HG02678 (cell line): Measurements from ENCODE around the gene ZNF688.

Experiments used
- ATAC-seq: cut with Tn5 transposase; IDR thresholded peaks from one replicate; pipeline ENCODE4 v1.9.1; 2021; ENCODE audit warnings: mild to moderate bottlenecking, moderate library complexity; ENCODE audit not compliant: unreplicated experiment

Gene ZNF688

GRCh38 chr16:30585400-30586191, 14.1 kb upstream of the ZNF688 start, which contains the start of gene ZNF785:
Gene ZNF785 (minus strand): TSS chr16:30585697. CDS start chr16:30585611, 86 bp downstream.
- ATAC-seq: peak; percentile 90

DNA sequence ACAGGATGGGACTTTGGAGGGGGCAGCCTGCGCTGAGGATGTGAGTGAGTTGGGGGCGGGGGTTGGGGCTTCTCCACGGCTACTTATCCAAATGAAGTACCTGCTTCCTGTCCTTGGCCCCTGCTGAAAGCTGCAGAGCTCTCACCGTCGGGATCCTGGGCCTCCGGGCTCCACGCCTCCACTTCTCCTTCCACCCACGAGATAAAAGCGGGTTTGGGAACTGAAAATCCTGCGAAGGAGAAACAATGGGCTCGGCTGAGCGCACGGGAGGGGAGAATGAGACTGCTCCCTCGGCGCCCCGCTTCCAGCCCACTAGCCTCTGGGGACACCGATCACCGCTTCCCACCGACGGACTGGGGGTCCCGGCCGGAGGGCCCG, 13.5 kb upstream of the ZNF688 start:
- ATAC-seq: peak; percentile 16

DNA sequence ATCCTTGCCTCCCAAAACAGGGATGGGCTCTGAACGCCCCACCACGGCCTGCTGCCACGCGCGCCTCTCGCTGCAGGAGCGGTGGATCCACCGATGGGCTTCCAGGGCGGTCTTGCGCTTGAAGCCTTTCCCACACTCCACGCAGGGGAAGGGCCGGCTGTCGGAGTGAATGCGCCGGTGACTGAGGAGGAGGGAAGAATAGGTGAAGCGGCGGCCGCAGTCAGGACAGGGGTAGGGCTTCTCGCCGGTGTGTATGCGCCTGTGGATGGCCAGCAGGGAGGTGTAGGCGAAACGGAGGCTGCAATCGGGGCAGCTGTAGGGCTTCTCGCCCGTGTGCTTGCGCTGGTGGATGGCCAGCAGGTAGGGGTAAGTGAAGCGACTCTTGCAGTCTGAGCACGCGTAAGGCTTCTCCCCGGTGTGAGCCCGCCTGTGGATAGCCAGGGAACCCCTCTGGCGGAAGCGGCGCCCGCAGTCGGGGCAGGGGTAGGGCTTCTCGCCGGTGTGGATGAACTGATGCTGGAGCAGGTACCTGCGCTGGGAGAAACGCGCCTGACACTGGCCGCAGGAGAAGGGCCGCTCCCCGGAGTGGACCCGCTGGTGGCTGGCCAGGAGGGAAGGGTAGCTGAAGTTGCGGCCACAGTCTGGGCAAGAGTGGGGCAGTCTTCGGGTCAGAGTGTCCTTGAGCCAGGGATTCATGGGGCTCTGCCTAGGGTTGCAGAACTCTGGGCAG, 11.3 kb upstream of the ZNF688 start:
- ATAC-seq: no peak

GRCh38 chr16:30581457-30581856, 9.9 kb upstream of the ZNF688 start:
- no peak for ATAC-seq

- ATAC-seq: no peak
These were observed 3.2 kb upstream of the ZNF688 start for GRCh38 chr16:30574678-30575077.

- no peak for ATAC-seq
These were observed 674 bp downstream of the ZNF688 start for GRCh38 chr16:30570636-30571444.

GRCh38 chr16:30569746-30570635, 1.5 kb downstream of the ZNF688 start:
- no peak for ATAC-seq

- ATAC-seq: no peak
These were observed 2.2 kb downstream of the ZNF688 start for GRCh38 chr16:30569281-30569680.

GRCh38 chr16:30567991-30568638, 3.4 kb downstream of the ZNF688 start:
- peak; percentile 31 for ATAC-seq

- ATAC-seq: no peak
These were observed 4.1 kb downstream of the ZNF688 start for GRCh38 chr16:30567160-30567990.

- ATAC-seq: no peak
These were observed 5.0 kb downstream of the ZNF688 start for GRCh38 chr16:30566531-30566930.

GRCh38 chr16:30565984-30566383, 5.5 kb downstream of the ZNF688 start:
- no peak for ATAC-seq

DNA sequence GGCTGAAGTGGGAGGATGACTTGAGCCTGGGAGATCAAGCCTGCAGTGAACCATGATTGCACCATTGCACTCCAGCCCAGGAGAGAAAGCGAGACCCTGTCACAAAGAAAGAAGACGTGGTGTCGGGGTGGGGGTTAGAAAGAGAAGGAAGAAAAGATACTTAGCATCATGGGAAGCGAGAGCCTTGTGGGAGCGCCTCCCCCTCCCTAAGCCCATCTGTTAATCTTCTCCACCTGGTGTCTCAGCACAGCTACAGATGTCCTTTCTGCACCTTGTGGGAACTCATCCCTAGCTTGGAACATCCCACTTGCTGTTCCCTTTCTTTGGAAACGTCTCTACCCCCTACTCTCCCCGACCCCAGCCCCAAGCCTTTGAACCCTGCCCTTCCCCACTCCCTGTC, 6.0 kb downstream of the ZNF688 start:
- ATAC-seq: no peak

- no peak for ATAC-seq
These were observed 9.5 kb downstream of the ZNF688 start for GRCh38 chr16:30562021-30562420.

GRCh38 chr16:30561089-30561816, 10.3 kb downstream of the ZNF688 start:
- ATAC-seq: no peak

DNA sequence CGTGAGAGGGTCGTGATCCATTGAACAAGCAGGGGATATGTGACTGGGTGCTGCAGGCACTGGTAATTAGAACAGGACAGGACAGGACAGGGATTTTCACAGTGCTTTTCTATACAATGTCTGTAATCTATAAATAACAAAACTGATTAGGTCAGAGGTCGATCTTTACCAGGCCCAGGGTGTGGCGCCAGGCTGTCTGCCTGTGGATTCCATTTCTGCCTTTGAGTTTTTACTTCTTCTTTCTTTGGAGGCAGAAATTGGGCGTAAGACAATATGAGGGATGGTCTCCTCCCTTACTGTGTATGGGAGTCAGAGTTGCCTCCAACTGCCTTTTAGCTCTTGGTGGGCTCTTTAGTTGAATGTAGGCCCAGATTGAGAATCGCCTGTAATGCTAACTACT, 11.8 kb downstream of the ZNF688 start:
- ATAC-seq: no peak

- no peak for ATAC-seq
These were observed 12.6 kb downstream of the ZNF688 start for GRCh38 chr16:30558789-30559377.
